ENCODE results near the gene NEMP1.
A peak's percentile ranks its signal among the peaks of the same experiment; 100 is the strongest.

DNA sequence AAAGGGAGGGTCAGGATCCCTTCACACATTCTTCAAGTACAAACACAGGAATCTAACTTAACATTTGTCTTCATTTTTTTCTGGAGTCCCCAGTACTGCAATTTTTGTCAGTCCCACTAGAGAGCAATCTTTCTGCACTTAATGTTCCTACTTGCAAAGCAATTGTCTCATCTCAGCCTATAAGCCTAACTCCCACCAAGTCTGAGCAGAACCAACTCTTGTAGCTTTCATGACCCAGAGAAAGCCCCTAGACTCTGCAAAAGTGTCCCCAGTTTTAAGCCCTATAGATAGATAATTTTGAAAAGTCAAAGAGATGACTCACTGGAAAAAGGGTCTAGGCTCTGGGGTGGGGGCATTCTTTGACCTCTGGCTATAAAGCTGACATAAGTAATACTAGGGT lies 70.4 kb downstream of the NEMP1 start:
- TF ChIP-seq, protein P1, sequence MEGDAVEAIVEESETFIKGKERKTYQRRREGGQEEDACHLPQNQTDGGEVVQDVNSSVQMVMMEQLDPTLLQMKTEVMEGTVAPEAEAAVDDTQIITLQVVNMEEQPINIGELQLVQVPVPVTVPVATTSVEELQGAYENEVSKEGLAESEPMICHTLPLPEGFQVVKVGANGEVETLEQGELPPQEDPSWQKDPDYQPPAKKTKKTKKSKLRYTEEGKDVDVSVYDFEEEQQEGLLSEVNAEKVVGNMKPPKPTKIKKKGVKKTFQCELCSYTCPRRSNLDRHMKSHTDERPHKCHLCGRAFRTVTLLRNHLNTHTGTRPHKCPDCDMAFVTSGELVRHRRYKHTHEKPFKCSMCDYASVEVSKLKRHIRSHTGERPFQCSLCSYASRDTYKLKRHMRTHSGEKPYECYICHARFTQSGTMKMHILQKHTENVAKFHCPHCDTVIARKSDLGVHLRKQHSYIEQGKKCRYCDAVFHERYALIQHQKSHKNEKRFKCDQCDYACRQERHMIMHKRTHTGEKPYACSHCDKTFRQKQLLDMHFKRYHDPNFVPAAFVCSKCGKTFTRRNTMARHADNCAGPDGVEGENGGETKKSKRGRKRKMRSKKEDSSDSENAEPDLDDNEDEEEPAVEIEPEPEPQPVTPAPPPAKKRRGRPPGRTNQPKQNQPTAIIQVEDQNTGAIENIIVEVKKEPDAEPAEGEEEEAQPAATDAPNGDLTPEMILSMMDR (IDR thresholded peaks at IDR 0.05) = peak in 5 of 7 experiments; percentile 12 to 56 (median 38)
- no peak for TF ChIP-seq POLR2A (IDR thresholded peaks at IDR 0.05)
